Activated T-cell treated with anti-CD3 and anti-CD28 coated beads for 24 hours (primary cell): ENCODE results near the gene CTSZ.
"Not testable (repeated sequence)": the region's sequence is repeated elsewhere in the genome, so short reads cannot be mapped to it uniquely, and the experiment has no call there.

Experiments
- DNase-seq: peaks from one replicate; pipeline ENCODE4 v3.0.0-alpha.2; 2020; ENCODE audit warnings: low read depth

CTSZ gene

GRCh38 chr20:58978351-58979190 is 28.5 kb downstream of the CTSZ start:
- DNase-seq, result no peak

DNA sequence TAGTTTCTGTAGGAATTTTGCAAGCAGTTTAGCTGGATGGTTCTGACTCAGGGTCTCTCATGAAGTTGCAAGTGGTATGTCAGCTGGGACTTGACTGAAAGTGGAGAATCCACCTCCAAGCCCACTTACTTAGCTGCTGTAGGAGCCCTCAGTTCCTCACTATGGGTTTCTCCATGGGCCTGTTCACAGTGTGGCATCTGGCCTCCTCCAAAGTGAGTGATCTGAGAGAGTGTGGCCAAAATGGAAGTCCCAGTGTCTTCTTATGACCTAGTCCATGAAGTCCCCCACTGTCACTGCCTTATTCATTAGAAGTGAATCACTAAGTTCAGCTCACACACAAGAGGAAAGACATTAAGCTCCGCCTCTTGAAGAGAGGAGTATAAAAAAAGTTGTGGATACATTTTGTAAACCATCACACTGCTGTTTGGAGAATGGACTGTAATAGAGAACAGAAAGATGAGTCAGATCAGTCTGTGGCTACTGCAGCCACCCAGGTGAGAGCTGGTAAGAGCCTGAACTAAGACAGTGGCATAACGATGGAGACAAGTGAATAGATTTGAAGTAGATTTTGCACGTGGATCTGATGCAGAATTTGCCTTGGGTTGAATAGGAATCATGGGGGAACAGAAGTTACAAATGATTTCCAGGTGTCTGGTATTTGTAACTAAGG is 30.9 kb downstream of the CTSZ start:
- DNase-seq, result no peak

DNA sequence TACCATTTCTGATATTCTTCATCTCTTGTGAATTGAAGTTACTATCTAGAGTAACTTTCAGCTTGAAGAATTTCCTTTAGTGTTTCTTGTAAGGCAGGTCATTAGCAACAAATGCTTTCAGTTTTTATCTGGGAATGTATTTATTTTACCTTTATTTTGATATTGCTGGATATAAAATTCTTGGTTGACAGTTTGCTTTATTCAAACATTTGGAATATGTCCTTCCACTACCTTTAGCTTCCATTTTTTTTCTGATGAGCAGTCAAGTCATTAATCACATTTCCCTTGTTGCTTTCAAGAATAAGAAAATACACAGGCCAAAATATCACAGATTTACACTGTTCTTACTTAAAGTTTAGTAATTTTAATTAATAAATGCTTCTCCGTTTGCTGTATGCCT is 31.7 kb downstream of the CTSZ start:
- no peak for DNase-seq

DNA sequence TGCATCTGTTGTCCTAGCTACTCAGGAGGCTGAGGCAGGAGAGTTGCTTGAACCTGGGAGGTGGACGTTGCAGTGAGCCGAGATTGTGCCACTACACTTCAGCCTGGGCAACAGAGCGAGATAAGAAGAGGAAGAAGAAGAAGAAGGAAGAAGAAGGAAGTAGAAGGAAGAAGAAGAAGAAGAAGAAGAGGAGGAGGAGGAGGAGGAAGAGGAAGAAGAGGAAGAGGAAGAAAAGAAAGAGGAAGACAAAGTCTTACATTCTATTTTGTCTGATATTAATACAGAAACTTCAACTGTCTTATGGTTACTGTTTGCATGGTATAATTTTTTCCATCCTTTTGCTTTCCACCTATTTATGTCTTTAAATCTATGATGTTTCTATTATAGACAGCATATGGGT is 33.2 kb downstream of the CTSZ start:
- no peak for DNase-seq

DNA sequence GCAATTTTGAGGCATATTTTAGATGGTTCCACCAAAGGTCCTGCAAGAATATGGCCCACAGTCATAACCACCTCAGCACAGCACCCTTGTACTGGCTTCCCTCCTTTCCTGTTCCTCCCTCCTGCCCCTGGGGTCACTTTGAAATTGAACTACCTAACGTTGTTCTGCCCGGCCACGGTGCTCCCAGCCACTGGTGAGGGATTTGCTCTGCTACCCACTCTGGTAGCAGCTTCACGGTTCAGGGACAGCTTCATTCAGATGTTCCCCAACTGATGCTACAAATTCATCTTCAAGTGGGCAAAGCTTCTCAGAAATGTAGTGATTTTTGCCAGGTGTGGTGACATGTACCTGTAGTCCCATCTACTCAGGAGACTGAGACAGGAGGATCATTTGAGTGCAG is 33.9 kb downstream of the CTSZ start:
- DNase-seq, result no peak

DNA sequence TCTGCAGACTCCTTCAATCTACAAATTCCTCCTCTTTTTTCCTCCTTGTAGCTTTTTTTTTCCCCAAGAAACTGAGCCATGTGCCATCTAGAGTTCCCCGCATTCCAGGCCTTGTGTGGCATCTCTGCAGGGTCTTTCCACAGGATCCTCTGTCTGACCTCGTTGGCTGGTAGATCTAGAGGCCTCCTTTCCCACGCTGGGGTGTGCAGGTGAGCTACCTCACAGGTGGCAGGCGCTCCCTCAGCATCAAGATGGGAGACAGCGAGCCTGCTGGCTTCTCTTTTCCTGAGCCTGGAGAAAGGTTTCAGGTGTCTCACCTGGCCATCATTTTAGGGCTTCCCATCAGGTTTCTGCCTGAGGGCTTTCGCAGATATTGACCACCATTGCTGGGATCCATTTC is 35.6 kb downstream of the CTSZ start:
- DNase-seq, result no peak

DNA sequence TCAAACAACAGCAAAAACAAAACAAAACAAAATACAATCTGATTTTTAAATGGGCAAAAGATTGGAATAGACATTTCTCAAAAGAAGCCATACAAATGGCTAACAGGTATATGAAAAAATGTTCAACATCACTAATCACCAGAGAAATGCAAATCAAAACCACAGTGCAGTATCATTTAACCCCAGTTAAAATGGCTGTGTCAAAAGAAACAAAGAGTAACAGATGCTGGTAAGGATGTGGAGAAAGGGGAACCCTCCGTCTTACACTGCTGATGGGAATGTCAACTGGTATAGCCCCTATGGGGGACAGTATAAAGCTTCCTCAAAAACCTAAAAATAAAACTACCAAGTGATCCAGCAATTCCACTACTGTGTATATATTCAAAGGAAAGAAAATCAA is 36.9 kb downstream of the CTSZ start:
- no peak for DNase-seq

- DNase-seq, result no peak
Observed at GRCh38 chr20:58969439-58969838, 37.6 kb downstream of the CTSZ start.

DNA sequence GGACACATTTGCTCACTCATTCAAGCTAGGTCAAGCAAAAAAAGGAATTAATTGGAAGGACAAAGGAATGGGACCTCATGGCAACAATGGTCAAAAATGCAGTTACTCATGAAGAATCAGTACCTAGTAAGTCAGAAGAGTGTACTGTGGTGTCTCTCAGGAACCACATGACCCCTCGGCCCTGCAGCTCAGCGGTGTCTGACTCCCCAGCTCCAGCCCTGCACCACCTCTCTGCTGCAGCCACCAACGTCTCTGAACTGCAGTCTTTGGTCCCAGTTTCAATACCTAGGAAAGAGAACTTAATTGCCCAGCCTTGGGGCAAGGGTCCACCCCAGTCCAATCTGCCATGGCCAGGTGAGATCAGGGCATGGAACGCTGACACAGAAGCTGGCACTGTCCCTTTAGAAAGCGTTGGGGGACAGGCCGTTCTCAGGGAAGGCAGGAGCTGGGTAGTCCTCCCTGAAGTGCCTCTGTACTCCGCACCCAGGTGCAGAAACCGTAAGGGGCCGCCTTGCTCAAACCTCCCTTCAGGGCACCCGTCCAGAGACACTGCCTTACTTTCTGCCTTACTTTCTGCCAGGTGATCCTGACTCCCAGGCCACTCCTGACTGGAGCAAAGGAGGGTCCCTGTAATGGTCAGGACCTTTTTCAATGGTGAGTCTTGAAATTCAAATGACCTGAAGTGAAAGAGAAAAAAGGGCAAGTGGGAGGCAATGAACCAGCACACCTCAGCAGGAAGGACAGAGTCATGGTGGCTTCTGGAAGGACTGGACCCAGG is 39.2 kb downstream of the CTSZ start:
- no peak for DNase-seq

DNA sequence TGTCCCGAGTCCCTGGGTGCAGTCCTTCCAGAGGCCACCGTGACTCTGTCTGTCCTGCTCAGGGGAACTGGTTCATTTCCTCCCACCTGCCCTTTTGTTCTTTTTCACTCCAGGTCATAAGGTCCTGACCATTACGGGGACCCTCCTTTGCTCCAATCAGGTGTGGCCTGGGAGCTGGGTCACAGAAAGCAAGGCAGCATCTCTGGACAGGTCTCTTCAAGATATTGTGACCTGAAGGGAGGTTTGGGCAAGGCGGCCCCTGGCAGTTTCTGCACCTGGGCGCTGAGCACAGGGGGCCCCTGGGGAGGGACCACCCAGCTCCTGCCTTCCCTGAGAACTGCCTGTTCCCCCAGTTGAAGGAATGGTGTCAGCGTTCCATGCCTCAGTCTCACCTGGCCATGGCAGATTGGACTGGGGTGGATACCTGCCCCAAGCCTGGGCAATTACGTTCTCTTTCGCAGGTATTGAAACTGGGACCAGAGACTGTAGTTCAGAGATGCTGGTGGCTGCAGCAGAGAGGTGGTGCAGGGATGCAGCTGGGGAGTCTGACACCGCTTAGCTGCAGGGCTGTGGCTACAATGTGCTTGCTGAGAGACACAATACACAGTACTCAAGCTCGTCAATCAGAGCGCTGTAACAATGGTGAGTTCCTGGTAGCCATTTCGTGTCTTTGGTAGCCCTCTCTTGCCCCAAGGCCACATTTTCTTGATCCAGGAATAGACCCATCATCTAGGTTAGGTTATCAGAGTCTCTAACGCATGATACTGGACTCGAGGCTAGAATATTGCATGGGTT is 41.6 kb downstream of the CTSZ start:
- no peak for DNase-seq

- DNase-seq, result not testable (repeated sequence)
Observed at GRCh38 chr20:58963922-58964321, 43.1 kb downstream of the CTSZ start.

DNA sequence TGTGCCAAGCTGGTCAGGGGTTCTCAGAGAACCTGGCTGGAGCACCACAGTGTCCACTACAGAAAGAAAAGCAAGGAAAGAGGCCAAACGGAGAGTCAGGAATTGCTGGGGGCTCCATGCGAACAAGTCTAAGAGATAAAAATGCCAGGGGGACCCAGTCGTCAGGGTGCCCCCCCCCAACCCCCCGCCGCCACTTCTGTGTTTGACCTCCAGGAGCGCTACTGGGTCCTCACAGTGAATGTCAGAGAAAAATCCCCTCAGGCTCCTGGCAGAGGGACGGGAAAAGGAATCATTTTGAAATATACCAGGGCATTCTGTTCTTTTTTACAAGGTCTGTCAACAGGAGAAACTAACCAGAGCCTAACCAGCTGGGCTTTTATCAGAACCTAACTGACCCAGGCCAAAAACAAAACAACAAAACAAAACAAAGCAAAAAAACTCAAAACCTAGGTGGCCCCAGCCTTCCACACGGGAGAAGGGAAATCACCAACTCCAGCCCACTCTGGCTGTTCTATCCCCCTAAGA is 43.9 kb downstream of the CTSZ start:
- no peak for DNase-seq

DNA sequence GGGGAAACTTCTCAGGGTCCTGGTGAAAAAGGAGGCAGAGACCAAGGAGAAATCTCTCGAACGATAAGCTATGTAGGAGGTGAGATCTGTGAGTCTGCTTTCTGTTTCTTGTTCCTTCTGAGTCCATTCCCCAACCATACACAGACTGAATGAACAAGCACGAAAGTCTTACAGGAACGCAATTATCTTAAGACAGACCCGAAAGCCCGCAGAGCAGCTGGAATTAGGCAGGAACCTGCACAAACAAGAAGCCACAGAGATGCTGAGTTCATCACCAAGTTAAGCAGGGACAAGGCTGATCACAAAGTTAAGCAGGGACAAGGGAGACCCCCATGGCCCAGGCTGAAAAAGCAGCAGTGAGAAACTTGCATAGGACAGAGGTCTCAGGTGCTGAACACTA is 47.4 kb downstream of the CTSZ start:
- DNase-seq, result no peak

DNA sequence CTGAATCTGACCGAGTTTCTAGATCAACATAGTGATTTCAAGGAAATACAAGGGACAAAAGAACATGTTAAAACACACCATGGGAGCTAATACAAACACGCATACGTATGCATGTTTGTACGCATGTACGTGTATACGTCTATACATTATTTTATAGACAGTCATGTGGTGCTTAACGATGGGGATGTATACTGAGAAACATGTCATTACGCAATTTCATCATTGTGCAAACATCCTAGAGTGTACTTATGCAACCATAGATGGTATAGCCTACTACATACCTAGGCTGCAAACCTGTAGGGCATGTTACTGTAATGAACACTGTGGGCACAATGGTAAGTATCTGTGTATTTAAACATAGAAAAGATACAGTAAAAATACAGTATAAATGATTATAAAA is 51.0 kb downstream of the CTSZ start:
- DNase-seq, result no peak

GRCh38 chr20:58953050-58953449 is 54.0 kb downstream of the CTSZ start:
- DNase-seq, result no peak

DNA sequence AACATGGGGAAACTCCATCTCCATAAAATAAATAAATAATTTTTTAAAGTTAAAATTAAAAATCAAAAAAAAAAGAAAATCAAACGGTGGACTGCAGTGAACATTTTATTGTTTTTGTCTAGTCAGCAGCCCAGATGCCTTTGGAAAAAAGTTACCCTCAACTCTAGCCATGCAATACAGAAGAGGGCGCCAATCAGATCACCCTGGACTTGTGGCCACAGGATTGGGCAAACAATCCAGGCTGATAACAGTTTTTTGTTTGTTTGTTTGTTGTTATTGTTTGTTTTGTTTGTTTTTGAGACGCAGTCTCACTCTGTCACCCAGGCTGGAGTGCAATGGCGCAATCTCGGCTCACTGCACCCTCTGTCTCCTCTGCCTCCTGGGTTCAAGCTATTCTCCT is 56.5 kb downstream of the CTSZ start:
- DNase-seq, result no peak

- DNase-seq, result not testable (repeated sequence)
Observed at GRCh38 chr20:58947797-58948388, 59.2 kb downstream of the CTSZ start.

- no peak for DNase-seq
Observed at GRCh38 chr20:58945965-58946631, 61.0 kb downstream of the CTSZ start.
